ENCODE measurements around the gene TNS2. TPM values are rescaled to one million over a fixed set of nuclear protein-coding genes. Genes with fewer than 3 reads are reported as not detected.

Gene TNS2
- total and polyA plus RNA-seq, 2 donors = 2.3 to 40.4 TPM

DNA sequence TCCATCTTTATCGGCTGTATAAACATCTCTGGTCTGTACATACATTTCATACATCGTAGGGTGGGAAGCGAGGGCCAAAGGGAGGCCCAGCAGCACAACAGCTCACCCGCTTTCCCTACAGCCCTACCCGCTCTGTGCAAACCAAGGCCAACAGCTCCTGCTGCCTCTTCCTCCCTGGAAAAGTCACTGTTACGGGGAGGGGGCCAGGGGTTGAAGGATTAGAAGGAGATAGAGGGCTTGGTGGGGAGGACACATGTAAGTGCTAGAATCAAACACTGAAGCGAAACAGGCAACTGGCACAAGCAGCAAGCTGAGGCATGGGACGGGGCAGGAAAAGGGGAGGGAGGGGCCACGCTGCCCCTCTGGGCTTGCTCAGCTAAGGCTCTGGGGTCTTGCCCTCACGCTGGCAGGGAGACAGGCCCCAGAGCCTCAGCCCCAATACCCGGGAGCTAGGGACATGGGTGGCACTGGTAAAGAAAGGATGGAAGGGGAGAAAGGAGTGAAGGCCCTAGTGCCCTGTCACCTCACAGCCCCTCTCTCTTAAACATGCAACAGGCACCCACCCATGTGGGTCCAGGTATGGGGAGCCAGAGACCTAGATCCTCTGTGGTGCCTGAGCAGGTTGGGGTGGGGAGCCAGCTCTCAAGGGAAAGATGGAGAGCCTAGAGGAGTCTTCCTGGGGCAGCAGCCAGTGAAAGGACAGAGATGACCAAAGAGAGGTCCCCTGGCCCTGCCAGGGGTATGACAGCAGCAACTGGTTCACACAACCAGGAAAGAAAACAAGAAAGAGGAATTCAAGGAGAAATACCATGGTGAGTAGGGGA is 15.0 kb downstream of the TNS2 start:
- Histone ChIP-seq H3K27ac (ENCODE audit: low read depth in 1 of 2, low read length in 1 of 2) (no peak overlapping the region), H3K9me3 (ENCODE audit: control insufficient read depth in 2 of 2, insufficient read depth in 1 of 2, low read length in 1 of 2) (no peaks in the 10 kb centered on the region), H3K4me3 (ENCODE audit: low read length in 2 of 2) (no peak overlapping the region), H3K27me3 (ENCODE audit: control insufficient read depth in 2 of 2, insufficient read depth in 1 of 2, low read length in 1 of 2) (no peaks in the 10 kb centered on the region), H3K4me1 (ENCODE audit: control insufficient read depth in 2 of 2, insufficient read depth in 2 of 2, low read length in 2 of 2) (peaks cover 0 to 22% of the 10 kb centered on the region in 2 donors), H3K36me3 (ENCODE audit: control insufficient read depth in 2 of 2, insufficient read depth in 2 of 2, low read length in 1 of 2) (peaks cover 36 to 40% of the 10 kb centered on the region in 2 donors)
- DNase-seq (ENCODE audit: low read depth in 6 of 9, low spot score in 9 of 9) = no peak
- WGBS = 98% methylated on average over 11 of the region's 11 CpGs

DNA sequence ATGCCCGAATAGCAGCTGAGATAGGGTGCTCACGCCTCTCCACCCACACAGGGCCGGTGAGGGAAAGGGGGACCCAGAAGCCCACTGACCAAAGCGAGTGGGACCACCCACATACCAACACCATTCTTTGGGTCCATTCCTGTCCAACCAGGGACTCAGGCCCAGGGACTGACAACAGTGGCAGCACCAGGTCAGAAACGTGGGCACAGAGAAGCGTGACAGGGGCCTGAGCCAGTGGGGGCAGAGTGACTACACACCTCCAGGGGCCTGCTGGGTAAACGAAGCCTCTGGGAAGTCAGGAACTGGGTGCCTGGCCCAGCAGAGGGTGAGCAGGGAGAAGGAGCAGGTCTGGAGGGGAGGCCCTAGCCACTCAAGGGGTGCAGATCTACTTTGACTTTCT is 15.6 kb downstream of the TNS2 start:
- H3K9me3 ChIP-seq (ENCODE audit: control insufficient read depth in 2 of 2, insufficient read depth in 1 of 2, low read length in 1 of 2) = no peaks in the 10 kb centered on the region
- DNase-seq (ENCODE audit: low read depth in 6 of 9, low spot score in 9 of 9) = no peak
- WGBS = 91% methylated on average over 7 of the region's 7 CpGs
- no peaks in the 10 kb centered on the region for H3K27me3 ChIP-seq (ENCODE audit: control insufficient read depth in 2 of 2, insufficient read depth in 1 of 2, low read length in 1 of 2)
- peaks cover 36 to 45% of the 10 kb centered on the region in 2 donors for H3K36me3 ChIP-seq (ENCODE audit: control insufficient read depth in 2 of 2, insufficient read depth in 2 of 2, low read length in 1 of 2)
- no peak overlapping the region for H3K4me3 ChIP-seq (ENCODE audit: low read length in 2 of 2)
- no peak overlapping the region for H3K27ac ChIP-seq (ENCODE audit: low read depth in 1 of 2, low read length in 1 of 2)
- peaks cover 0 to 25% of the 10 kb centered on the region in 2 donors for H3K4me1 ChIP-seq (ENCODE audit: control insufficient read depth in 2 of 2, insufficient read depth in 2 of 2, low read length in 2 of 2)

DNA sequence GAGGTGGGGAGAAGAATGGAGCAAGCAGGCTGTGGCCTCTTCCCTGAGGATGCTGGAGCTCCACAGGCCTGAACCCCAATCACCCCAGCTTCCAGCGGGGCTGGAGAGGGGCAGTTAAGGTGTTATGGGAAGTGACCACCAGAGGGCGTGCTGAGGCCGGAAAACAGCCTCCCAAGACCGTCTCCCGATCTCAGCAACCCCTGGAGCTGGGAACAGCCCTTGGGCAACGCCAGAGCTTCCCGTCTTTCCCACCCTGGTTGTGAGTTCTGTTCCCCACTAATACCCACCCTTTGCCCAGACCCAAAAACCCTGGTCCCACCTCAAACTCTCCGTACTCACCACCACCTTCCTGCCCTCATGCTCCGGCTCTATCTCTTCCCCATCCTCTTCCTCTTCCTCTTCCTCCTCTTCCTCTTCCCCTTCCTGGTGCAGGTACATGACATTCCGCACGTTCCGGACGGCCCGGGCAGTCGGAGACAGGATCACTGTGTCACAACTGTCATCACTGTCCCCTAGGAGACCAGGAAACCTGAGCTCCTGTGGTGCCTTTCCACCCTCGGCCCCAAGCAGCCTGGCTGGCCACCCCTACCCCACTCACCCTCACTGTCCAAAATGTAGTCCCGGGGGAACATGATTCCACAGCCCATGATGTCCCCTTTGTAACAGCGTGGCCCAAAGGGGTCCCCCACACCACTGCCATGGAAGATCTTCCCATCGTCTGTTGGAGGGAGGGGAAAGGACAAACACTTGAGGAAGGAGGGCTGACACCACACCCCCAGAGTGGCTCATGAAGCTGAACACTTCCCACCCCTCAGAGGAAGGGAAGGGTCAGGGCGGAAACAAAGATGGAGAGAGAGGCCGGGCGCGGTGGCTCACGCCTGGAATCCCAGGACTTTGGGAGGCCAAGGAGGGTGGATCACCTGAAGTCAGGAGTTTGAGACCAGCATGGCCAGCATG is 16.4 kb downstream of the TNS2 start:
- H3K27ac ChIP-seq (ENCODE audit: low read depth in 1 of 2, low read length in 1 of 2) = no peak overlapping the region
- no peak overlapping the region for H3K4me3 ChIP-seq (ENCODE audit: low read length in 2 of 2)
- H3K4me1 ChIP-seq (ENCODE audit: control insufficient read depth in 2 of 2, insufficient read depth in 2 of 2, low read length in 2 of 2) = peaks cover 0 to 28% of the 10 kb centered on the region in 2 donors
- peak in 5 of 9 donors; percentile 26 to 72 (median 47) for DNase-seq (ENCODE audit: low read depth in 6 of 9, low spot score in 9 of 9)
- H3K27me3 ChIP-seq (ENCODE audit: control insufficient read depth in 2 of 2, insufficient read depth in 1 of 2, low read length in 1 of 2) = no peaks in the 10 kb centered on the region
- no peaks in the 10 kb centered on the region for H3K9me3 ChIP-seq (ENCODE audit: control insufficient read depth in 2 of 2, insufficient read depth in 1 of 2, low read length in 1 of 2)
- H3K36me3 ChIP-seq (ENCODE audit: control insufficient read depth in 2 of 2, insufficient read depth in 2 of 2, low read length in 1 of 2) = peaks cover 40 to 51% of the 10 kb centered on the region in 2 donors
- WGBS = 64% methylated on average over 24 of the region's 24 CpGs

DNA sequence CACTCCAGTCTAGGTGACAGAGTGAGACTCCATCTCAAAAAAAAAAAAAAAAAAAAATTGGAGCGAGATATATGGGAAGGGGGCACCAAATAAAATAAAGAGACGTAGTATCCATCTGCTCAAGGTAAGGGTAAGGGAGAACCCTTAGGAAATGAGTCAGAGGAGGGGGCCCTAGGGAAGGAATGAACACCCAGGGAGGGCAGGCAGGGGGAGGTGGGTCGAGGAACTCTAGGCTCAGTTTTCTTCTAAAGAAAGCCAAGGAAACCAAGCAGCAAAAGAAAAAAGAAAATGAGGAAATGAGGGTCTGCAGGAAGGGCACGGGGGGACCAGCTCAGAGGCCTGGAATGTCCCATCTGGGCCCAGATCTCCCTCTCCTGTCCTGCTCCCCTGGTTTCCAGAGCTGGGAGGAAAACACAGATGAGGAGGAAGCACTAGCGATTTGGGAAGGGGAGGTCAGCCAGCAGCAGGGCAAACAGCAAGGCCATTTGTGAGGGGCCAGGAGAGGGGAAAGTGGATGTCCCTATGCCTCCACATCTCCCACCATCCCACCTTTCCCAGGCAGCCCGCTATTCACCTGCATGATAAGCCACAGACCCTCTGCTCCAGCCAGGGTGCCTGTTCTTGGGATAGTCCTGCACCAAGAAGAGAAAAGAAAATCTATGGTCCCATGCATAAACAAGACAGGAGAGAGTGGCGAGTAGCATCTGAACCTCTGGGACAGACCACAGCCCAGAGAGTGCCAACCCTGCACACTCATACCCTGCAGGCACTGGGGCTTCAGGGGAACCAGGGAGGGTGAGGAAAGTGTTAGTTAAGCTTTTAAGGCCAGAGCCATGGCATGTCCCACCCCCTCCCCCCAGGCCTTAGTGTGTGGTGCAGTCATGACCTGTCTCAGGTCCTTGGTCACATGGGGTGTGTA is 17.5 kb downstream of the TNS2 start:
- Histone ChIP-seq H3K4me1 (ENCODE audit: control insufficient read depth in 2 of 2, insufficient read depth in 2 of 2, low read length in 2 of 2) (peaks cover 0 to 37% of the 10 kb centered on the region in 2 donors), H3K27me3 (ENCODE audit: control insufficient read depth in 2 of 2, insufficient read depth in 1 of 2, low read length in 1 of 2) (no peaks in the 10 kb centered on the region), H3K9me3 (ENCODE audit: control insufficient read depth in 2 of 2, insufficient read depth in 1 of 2, low read length in 1 of 2) (no peaks in the 10 kb centered on the region), H3K27ac (ENCODE audit: low read depth in 1 of 2, low read length in 1 of 2) (no peak overlapping the region), H3K36me3 (ENCODE audit: control insufficient read depth in 2 of 2, insufficient read depth in 2 of 2, low read length in 1 of 2) (peaks cover 43 to 57% of the 10 kb centered on the region in 2 donors), H3K4me3 (ENCODE audit: low read length in 2 of 2) (no peak overlapping the region)
- no peak for DNase-seq (ENCODE audit: low read depth in 6 of 9, low spot score in 9 of 9)
- WGBS = 94% methylated on average over 7 of the region's 7 CpGs

DNA sequence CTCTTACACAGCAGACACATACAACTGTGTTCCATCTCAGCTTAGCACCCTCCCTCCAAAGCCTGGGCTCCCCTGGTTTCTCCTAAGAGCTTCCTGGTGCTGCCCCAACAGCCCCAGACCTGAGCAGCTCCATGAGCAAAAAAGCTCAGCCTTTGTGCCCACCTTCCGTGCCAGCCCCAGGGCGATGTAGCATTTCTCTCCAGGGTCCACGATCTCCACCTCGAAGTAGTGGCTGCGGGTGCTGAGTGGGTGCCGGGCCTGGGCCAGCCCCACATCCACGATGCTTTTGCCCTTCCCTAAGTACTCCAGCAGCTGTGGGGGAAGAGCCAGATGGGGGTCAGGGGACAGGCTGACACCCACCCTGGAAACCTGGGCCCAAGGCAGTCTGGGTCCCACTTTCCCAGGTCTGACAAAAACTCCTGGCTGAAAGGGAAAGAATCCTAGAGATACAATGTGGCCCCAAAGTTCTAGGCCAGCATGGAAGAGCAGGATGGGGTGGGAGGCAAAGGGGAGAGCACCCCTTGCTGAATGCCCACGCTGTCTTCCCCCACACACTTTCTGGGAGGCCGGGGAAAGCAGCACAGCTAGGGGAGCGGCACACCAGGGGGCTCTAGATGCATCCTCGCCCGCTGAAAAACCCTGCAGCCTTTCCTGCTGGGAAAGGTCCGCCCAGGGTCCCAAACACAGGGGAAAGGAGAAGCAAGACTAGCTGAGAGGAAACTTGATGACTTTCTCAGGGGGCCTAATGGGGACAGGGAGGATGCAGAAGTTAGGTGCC is 18.3 kb downstream of the TNS2 start:
- no peak for DNase-seq (ENCODE audit: low read depth in 6 of 9, low spot score in 9 of 9)
- peaks cover 0 to 42% of the 10 kb centered on the region in 2 donors for H3K4me1 ChIP-seq (ENCODE audit: control insufficient read depth in 2 of 2, insufficient read depth in 2 of 2, low read length in 2 of 2)
- no peak overlapping the region for H3K4me3 ChIP-seq (ENCODE audit: low read length in 2 of 2)
- no peak overlapping the region for H3K27ac ChIP-seq (ENCODE audit: low read depth in 1 of 2, low read length in 1 of 2)
- H3K27me3 ChIP-seq (ENCODE audit: control insufficient read depth in 2 of 2, insufficient read depth in 1 of 2, low read length in 1 of 2) = no peaks in the 10 kb centered on the region
- peaks cover 49 to 63% of the 10 kb centered on the region in 2 donors for H3K36me3 ChIP-seq (ENCODE audit: control insufficient read depth in 2 of 2, insufficient read depth in 2 of 2, low read length in 1 of 2)
- no peaks in the 10 kb centered on the region for H3K9me3 ChIP-seq (ENCODE audit: control insufficient read depth in 2 of 2, insufficient read depth in 1 of 2, low read length in 1 of 2)
- 94% methylated on average over 13 of the region's 13 CpGs for WGBS

DNA sequence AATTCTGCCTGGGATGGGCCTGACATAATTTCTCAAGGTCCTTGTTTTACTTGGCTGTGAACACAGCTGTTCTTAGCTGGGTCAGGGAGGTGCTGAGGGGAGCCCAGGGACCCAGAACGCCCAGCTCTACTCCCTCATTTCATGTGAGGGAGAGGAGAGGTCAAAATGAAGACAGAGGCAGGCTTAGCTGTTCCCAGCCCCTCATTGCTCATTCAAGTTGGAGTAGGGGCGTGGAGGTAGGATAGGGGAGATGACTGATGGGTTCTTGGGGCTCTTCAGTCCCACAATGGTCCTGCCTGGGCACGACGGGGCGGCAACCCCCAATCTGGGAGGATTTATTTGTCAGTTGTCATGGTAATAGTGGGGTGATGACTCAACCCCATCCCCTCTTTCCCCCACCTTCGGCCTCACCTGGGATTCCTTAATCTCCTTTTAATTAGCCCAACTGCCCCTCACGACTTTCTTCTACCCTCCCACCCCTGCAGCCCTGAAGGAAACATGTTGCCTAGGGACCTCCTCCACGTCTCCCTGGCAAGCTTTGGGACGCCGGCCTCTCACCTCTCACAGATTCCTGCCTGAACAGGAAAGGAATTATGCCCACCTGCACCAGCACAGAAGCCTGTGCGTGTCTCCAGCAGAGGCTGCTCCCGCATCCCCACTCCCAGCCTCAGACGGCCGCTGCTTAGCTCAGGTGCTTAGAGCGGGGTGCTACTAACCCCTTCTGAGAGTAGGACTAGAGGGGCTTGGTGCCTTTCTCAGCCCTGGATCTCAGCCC is 19.1 kb downstream of the TNS2 start:
- WGBS = 93% methylated on average over 15 of the region's 15 CpGs
- no peaks in the 10 kb centered on the region for H3K27me3 ChIP-seq (ENCODE audit: control insufficient read depth in 2 of 2, insufficient read depth in 1 of 2, low read length in 1 of 2)
- DNase-seq (ENCODE audit: low read depth in 6 of 9, low spot score in 9 of 9) = no peak
- no peak overlapping the region for H3K4me3 ChIP-seq (ENCODE audit: low read length in 2 of 2)
- no peak overlapping the region for H3K27ac ChIP-seq (ENCODE audit: low read depth in 1 of 2, low read length in 1 of 2)
- peaks cover 0 to 42% of the 10 kb centered on the region in 2 donors for H3K4me1 ChIP-seq (ENCODE audit: control insufficient read depth in 2 of 2, insufficient read depth in 2 of 2, low read length in 2 of 2)
- no peaks in the 10 kb centered on the region for H3K9me3 ChIP-seq (ENCODE audit: control insufficient read depth in 2 of 2, insufficient read depth in 1 of 2, low read length in 1 of 2)
- H3K36me3 ChIP-seq (ENCODE audit: control insufficient read depth in 2 of 2, insufficient read depth in 2 of 2, low read length in 1 of 2) = peaks cover 49 to 58% of the 10 kb centered on the region in 2 donors

DNA sequence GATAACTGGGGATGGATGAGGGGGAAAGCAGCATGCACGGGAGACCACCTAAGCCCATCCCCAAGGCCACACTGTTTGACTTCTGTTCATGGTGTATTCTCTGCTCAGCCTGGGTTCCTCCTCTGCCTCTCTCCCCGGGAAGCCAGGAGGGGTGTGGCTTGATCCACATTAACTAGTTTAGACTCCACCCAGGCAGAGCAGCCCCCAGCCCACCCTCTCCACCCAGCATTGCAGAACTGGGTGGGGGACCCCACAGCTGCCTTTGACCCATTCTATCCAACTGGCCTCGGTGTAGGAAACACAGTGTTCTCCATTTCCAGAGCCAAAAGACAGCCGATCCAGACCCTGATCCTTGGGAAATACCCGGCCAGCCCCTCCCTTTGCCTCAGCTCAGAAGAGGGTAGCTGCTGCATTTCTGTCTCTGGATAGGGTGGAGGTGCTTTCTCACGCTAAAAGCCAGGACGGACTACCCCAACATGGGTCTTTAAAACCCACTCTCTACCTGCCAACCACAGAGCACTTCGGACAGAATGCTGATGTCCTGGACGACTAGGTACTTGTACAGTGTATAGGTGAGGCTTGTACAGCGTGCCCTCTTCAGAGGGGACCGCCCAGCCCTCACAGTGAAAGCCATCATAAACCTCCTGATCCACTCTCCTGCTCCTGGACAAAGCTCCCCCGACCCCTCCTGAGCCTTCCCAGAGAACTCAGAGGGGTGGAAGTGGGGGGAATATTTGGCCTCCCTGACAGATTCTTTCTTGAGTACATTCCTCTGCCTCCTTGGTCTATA is 20.0 kb downstream of the TNS2 start:
- Histone ChIP-seq H3K4me1 (ENCODE audit: control insufficient read depth in 2 of 2, insufficient read depth in 2 of 2, low read length in 2 of 2) (peaks cover 0 to 42% of the 10 kb centered on the region in 2 donors), H3K27me3 (ENCODE audit: control insufficient read depth in 2 of 2, insufficient read depth in 1 of 2, low read length in 1 of 2) (no peaks in the 10 kb centered on the region), H3K4me3 (ENCODE audit: low read length in 2 of 2) (no peak overlapping the region), H3K9me3 (ENCODE audit: control insufficient read depth in 2 of 2, insufficient read depth in 1 of 2, low read length in 1 of 2) (no peaks in the 10 kb centered on the region), H3K36me3 (ENCODE audit: control insufficient read depth in 2 of 2, insufficient read depth in 2 of 2, low read length in 1 of 2) (peaks cover 53 to 59% of the 10 kb centered on the region in 2 donors), H3K27ac (ENCODE audit: low read depth in 1 of 2, low read length in 1 of 2) (no peak overlapping the region)
- no peak for DNase-seq (ENCODE audit: low read depth in 6 of 9, low spot score in 9 of 9)
- WGBS = 91% methylated on average over 12 of the region's 12 CpGs
